GM18526 (cell line): ENCODE measurements around the gene RAB11A.

ENCODE experiments used
- POLR2A ChIP-seq: IDR thresholded peaks from 3 replicates; pipeline ENCODE4 v1.6.1; 2011; ENCODE audit not compliant: insufficient read length; ENCODE audit errors: extremely low read depth

RAB11A gene

GRCh38 chr15:65937054-65937453 is 67.8 kb downstream of the RAB11A start:
- no peak for TF ChIP-seq POLR2A

GRCh38 chr15:65937476-65937875 is 68.2 kb downstream of the RAB11A start:
- TF ChIP-seq POLR2A, result no peak

DNA sequence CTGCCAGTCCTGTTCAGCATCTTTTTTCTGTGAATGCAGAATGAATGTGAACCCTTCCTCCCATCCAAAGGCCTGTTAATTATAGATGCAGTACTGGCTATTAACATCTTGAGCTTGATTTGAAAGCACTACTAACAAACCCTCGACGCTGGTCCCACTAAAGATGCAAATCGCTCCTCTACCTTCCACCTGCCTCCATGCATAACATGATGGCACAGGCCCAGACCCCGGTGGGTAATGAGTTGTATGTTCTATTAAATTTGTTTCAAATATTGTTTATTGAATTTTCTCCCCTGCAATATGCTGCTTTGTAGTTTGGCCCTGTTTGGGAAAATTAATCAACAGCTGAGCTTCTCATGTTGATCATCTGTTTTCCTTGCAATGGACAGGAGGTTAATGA is 69.3 kb downstream of the RAB11A start:
- TF ChIP-seq POLR2A, result no peak

GRCh38 chr15:65939901-65940617 is 70.8 kb downstream of the RAB11A start:
- TF ChIP-seq POLR2A, result no peak

- TF ChIP-seq POLR2A, result no peak
Measured at GRCh38 chr15:65940618-65940909, 71.3 kb downstream of the RAB11A start.
